Natural killer cell (primary cell): ENCODE results near the gene ZMIZ2. TPM values are rescaled to one million over a fixed set of nuclear protein-coding genes. Genes with fewer than 3 reads are reported as not detected.

Experiments
- ATAC-seq, 3 donors: fragments of 150-1000 bp in 2 of 3; fragments of 200-7000 bp in 1 of 3; cut with Tn5 transposase; 1 replicate in 1 of 3; 2 replicates in 2 of 3; pipeline ENCODE4 v1.10.0; 2021; ENCODE audit warnings: mild to moderate bottlenecking in 2 of 3, moderate library complexity in 2 of 3
- DNase-seq, 2 donors: peaks; one replicate each; pipeline versions ENCODE4 v3.0.0 to v3.0.0-alpha.2; 2013 to 2021; ENCODE audit warnings: mixed read lengths in 1 of 2
- H3K27ac ChIP-seq: one replicate; pipeline ENCODE4 v1.5.1; 2013; ENCODE audit warnings: mild to moderate bottlenecking, low read length
- H3K27me3 ChIP-seq: one replicate; pipeline ENCODE4 v1.6.1; 2013; ENCODE audit warnings: low read length; ENCODE audit not compliant: control insufficient read depth, insufficient read depth
- H3K36me3 ChIP-seq: one replicate; pipeline ENCODE4 v1.6.1; 2013; ENCODE audit warnings: low read length; ENCODE audit not compliant: control insufficient read depth, insufficient read depth
- H3K4me1 ChIP-seq: one replicate; pipeline ENCODE4 v1.6.1; 2013; ENCODE audit warnings: low read length; ENCODE audit not compliant: control insufficient read depth, insufficient read depth
- H3K4me3 ChIP-seq: one replicate; pipeline ENCODE4 v1.5.1; 2013; ENCODE audit warnings: low read length
- H3K9me3 ChIP-seq: one replicate; pipeline ENCODE4 v1.6.1; 2013; ENCODE audit warnings: low read length; ENCODE audit not compliant: control insufficient read depth, insufficient read depth
- H3K27ac Mint-ChIP-seq, 2 donors: one replicate each; pipeline ENCODE4 v1.8.0; 2022; ENCODE audit warnings: mild to moderate bottlenecking in 2 of 2, mixed read lengths in 2 of 2, moderate library complexity in 1 of 2
- H3K27me3 Mint-ChIP-seq, 2 donors: one replicate each; pipeline ENCODE4 v1.8.0; 2022; ENCODE audit warnings: low read depth in 2 of 2, mixed read lengths in 2 of 2
- H3K36me3 Mint-ChIP-seq: one replicate; pipeline ENCODE4 v1.8.0; 2022; ENCODE audit warnings: mixed read lengths
- H3K4me1 Mint-ChIP-seq, 2 donors: one replicate each; pipeline ENCODE4 v1.8.0; 2022; ENCODE audit warnings: mixed read lengths in 2 of 2
- H3K4me3 Mint-ChIP-seq: one replicate; pipeline ENCODE4 v1.8.0; 2022; ENCODE audit warnings: mild to moderate bottlenecking, moderate library complexity, mixed read lengths
- H3K9me3 Mint-ChIP-seq, 2 donors: one replicate each; pipeline ENCODE4 v1.8.0; 2022; ENCODE audit warnings: mixed read lengths in 2 of 2
- WGBS: methylation state at CpG from one replicate; pipeline ENCODE4 v1.1.7; 2013; ENCODE audit warnings: missing lambda C conversion rate; ENCODE audit not compliant: insufficient coverage; 5-methylcytosine and 5-hydroxymethylcytosine counted together
- intact Hi-C: fragments of 100-400 bp; cut with micrococcal nuclease; formaldehyde crosslinking; loops from one replicate; pipeline ENCODE4 v1.14.2; 2022
- total RNA-seq, 4 donors: library from RNA; stranded (reverse); fragments of 120-200 nt in 1 of 4; gene quantifications; one replicate each; pipeline versions ENCODE4 v1.2.3 to v1.2.4, GENCODE V29; 2013 to 2022
- TF ChIP-seq, protein P1 (sequence below): fragments of 200-600 bp; IDR thresholded peaks from one replicate; pipeline ENCODE4 v1.8.0; 2022; ENCODE audit warnings: antibody characterized with exemption

ZMIZ2 gene
- total RNA-seq, 3 donors from 2014 or later (not counting 1 experiment from before 2014, with no cell fraction given): 152 to 170 (median 167) TPM

- Histone ChIP-seq H3K27ac (no peak overlapping the region), H3K4me3 (no peak overlapping the region), H3K27me3 (no peaks in the 10 kb centered on the region), H3K9me3 (no peaks in the 10 kb centered on the region), H3K4me1 (peaks cover 44% of the 10 kb centered on the region), H3K36me3 (peaks cover 53% of the 10 kb centered on the region)
- Mint-ChIP-seq H3K4me1 (peaks cover 39 to 40% of the 10 kb centered on the region in 2 donors), H3K36me3 (no peaks in the 10 kb centered on the region), H3K4me3 (no peak overlapping the region), H3K27ac (no peak overlapping the region), H3K9me3 (no peaks in the 10 kb centered on the region), H3K27me3 (peaks cover 0 to under 1% of the 10 kb centered on the region in 2 donors)
- WGBS: 97% methylated on average over 11 of the region's 11 CpGs
- DNase-seq: no peak
- TF ChIP-seq, protein P1, sequence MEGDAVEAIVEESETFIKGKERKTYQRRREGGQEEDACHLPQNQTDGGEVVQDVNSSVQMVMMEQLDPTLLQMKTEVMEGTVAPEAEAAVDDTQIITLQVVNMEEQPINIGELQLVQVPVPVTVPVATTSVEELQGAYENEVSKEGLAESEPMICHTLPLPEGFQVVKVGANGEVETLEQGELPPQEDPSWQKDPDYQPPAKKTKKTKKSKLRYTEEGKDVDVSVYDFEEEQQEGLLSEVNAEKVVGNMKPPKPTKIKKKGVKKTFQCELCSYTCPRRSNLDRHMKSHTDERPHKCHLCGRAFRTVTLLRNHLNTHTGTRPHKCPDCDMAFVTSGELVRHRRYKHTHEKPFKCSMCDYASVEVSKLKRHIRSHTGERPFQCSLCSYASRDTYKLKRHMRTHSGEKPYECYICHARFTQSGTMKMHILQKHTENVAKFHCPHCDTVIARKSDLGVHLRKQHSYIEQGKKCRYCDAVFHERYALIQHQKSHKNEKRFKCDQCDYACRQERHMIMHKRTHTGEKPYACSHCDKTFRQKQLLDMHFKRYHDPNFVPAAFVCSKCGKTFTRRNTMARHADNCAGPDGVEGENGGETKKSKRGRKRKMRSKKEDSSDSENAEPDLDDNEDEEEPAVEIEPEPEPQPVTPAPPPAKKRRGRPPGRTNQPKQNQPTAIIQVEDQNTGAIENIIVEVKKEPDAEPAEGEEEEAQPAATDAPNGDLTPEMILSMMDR: no peak
- ATAC-seq: no peak
- intact Hi-C loops: no loop called here
Observed at GRCh38 chr7:44766416-44766801, 17.8 kb downstream of the ZMIZ2 start.

DNA sequence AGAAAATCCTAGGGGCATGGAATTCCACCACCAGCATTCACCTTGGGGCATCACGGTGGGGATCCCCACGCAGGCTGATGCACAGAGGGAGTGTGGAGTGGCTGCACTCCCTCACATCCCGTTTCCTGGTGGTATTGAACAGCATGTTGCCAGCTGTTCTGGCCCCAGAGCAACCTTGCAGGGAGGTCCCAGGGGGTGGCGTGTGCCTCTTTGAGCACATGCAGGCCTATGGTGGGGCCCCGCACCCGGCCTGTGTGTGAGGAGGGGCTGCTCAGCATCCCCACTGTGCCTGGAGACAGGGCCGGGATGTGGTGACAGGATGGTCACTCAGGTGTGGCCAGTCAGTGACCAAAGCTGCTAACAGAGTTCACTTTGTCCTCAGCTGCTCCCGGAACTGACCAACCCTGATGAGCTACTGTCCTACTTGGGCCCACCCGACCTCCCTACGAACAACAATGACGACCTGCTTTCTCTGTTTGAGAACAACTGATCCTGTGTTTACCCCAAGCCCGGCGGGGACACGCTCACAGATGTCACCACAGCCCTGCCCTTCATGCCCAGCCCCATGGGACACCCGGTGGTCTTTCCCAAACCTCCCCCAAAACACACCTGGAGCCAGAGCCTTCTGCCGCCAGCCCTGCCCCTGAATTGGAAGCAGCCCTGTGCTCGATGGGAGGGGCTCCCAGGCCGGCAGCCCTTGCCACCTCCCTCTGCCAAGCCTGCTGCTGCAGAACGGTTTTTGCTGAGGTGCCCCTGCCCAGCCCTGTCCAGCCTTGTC lies 18.7 kb downstream of the ZMIZ2 start:
- no peaks in the 10 kb centered on the region for H3K27me3 ChIP-seq
- H3K27ac ChIP-seq: peak overlapping the region; percentile 50
- intact Hi-C loops: no loop called here
- DNase-seq (no peak), ATAC-seq (no peak)
- H3K36me3 ChIP-seq: peaks cover 47% of the 10 kb centered on the region
- Mint-ChIP-seq H3K4me1 (peaks cover 40 to 43% of the 10 kb centered on the region in 2 donors), H3K4me3 (peak overlapping the region; percentile 37), H3K27me3 (peaks cover 0 to 2% of the 10 kb centered on the region in 2 donors), H3K9me3 (no peaks in the 10 kb centered on the region), H3K27ac (peak overlapping the region in 1 of 2 donors; percentile 93), H3K36me3 (no peaks in the 10 kb centered on the region)
- H3K4me3 ChIP-seq: no peak overlapping the region
- peaks cover 46% of the 10 kb centered on the region for H3K4me1 ChIP-seq
- TF ChIP-seq, protein P1: no peak
- H3K9me3 ChIP-seq: no peaks in the 10 kb centered on the region
- WGBS: 87% methylated on average over 19 of the region's 19 CpGs

DNA sequence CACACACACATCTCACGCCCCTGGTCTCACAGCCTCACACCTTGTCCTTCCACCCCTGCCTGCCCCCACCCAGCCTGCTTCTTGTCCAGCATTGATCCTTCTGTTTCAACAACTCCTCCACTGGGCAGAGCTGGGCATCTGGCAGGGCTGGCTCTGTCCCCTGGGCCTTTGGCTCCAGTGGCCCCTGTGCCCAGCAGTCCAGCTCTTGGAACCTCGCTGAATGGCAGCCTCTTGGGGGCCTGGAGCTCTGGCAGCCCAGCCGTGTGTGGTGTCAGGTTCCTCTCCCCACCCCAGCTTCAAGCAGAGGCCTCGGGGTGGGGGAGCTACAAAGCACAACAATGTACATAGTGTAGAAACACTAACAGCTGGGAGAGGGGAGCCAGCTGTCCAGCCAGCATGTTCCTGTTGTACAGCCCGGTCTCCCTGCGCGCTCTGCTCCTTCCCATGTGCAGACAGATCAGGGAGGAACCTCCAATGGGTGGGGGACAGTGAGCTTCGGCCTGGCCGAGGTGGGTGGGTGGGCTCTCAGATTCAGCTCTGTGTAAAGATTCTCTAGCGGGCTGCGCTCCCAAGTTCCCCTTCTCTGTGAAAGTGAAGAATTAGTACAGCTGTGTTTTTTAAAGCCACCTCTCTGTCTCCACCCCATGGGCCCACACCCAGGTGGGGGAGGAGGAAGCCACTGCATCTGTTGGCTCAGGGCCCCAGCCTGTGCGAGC lies 19.4 kb downstream of the ZMIZ2 start:
- Mint-ChIP-seq H3K9me3 (no peaks in the 10 kb centered on the region), H3K4me3 (peak overlapping the region; percentile 84), H3K27me3 (peaks cover 0 to 2% of the 10 kb centered on the region in 2 donors), H3K36me3 (no peaks in the 10 kb centered on the region), H3K4me1 (peaks cover 40 to 43% of the 10 kb centered on the region in 2 donors), H3K27ac (peak overlapping the region; percentile 64 to 93)
- no peaks in the 10 kb centered on the region for H3K27me3 ChIP-seq
- H3K9me3 ChIP-seq: no peaks in the 10 kb centered on the region
- peak overlapping the region; percentile 50 for H3K27ac ChIP-seq
- ATAC-seq (peak in 2 of 3 donors; percentile 36 to 44), DNase-seq (peak in 1 of 2 donors; percentile 64)
- intact Hi-C loops: loop anchor here (2.0 kb wide), 1 partner anchor 29 kb away; the partner anchor contains the start of gene PPIA
- 49% methylated on average over 10 of the region's 12 CpGs for WGBS
- peaks cover 39% of the 10 kb centered on the region for H3K36me3 ChIP-seq
- H3K4me1 ChIP-seq: peaks cover 46% of the 10 kb centered on the region
- TF ChIP-seq, protein P1: no peak
- H3K4me3 ChIP-seq: no peak overlapping the region
